HepG2 (cell line): ENCODE results near the gene NLGN4X. TPM values are rescaled to one million over a fixed set of nuclear protein-coding genes. Genes with fewer than 3 reads are reported as not detected.
A peak's percentile ranks its signal among the peaks of the same experiment; 100 is the strongest.

ENCODE experiments used
- ATAC-seq: fragments of 200-7000 bp; cut with Tn5 transposase; 3 replicates; pipeline ENCODE4 v1.9.1; 2020; ENCODE audit warnings: mild to moderate bottlenecking, moderate library complexity
- BruUV-seq: library from RNA; stranded (reverse); fragments of 400-500 nt; replicated peaks from 2 replicates; lab custom pipeline; 2021; lab: Mats Ljungman, UMichigan
- CTCF ChIA-PET: fragments of 300-600 bp; formaldehyde crosslinking; extraction: SDS; loops from one replicate; lab custom pipeline; 2021; ENCODE audit warnings: low total read pairs, inconsistent platforms, low intra/inter-chr PET ratio; lab: Yijun Ruan, JAX
- POLR2A ChIA-PET: fragments of 350-600 bp; sonication (Branson Sonifier 250); formaldehyde crosslinking; loops from one replicate; lab custom pipeline; 2020; ENCODE audit warnings: antibody characterized with exemption, inconsistent platforms; lab: Yijun Ruan, JAX
- DNase-seq: peaks from one replicate; pipeline ENCODE4 v3.0.0-alpha.2; 2015; ENCODE audit warnings: low spot score
- FAIRE-seq: peaks from 3 replicates; lab custom pipeline; 2011; peaks lifted over from hg19 to GRCh38; lab: Jason Lieb, UNC
- H2AFZ ChIP-seq: one replicate; pipeline ENCODE4 v1.6.1; 2011; ENCODE audit warnings: low read length, inconsistent platforms
- H3K27ac ChIP-seq: fragments of 300-600 bp; 3 replicates; pipeline ENCODE4 v1.8.0; 2011; ENCODE audit warnings: mixed run types, mild to moderate bottlenecking, mixed read lengths, low read length, inconsistent platforms; ENCODE audit not compliant: insufficient read depth; ENCODE audit errors: extremely low read length
- H3K27me3 ChIP-seq, 2 experiments: fragments of 200-600 bp in 1 of 2; 2 replicates in 1 of 2; 3 replicates in 1 of 2; pipeline versions ENCODE4 v1.6.0 to v1.8.0; 2011; ENCODE audit warnings: low read length in 2 of 2, mild to moderate bottlenecking in 2 of 2, moderate library complexity in 2 of 2, inconsistent platforms in 1 of 2; ENCODE audit not compliant: insufficient read depth in 2 of 2, control insufficient read depth in 1 of 2
- H3K36me3 ChIP-seq, 2 experiments: fragments of 200-600 bp in 1 of 2; replicated peaks in 1 of 2; 2 replicates in 1 of 2; 3 replicates in 1 of 2; pipeline versions ENCODE4 v1.5.1 to v1.8.0; 2011; ENCODE audit warnings: low read length in 2 of 2, inconsistent platforms in 1 of 2; ENCODE audit not compliant: insufficient read depth in 2 of 2, control insufficient read depth in 1 of 2
- H3K4me1 ChIP-seq: 2 replicates; pipeline ENCODE4 v1.5.1; 2012; ENCODE audit warnings: low read length, inconsistent platforms; ENCODE audit not compliant: insufficient read depth
- H3K4me2 ChIP-seq: 2 replicates; pipeline ENCODE4 v1.6.0; 2011; ENCODE audit warnings: low read depth, low read length, inconsistent platforms
- H3K4me3 ChIP-seq, 3 experiments: fragments of 200-600 bp in 1 of 3; sonication (generic), shearing (Covaris generic) in 1 of 3; replicated peaks in 1 of 3; 2 replicates each; pipeline ENCODE4 v1.5.1; 2011 to 2016; ENCODE audit warnings: low read length in 3 of 3, inconsistent platforms in 2 of 3, low read depth in 2 of 3, mild to moderate bottlenecking in 2 of 3, control low read depth in 1 of 3, mixed read lengths in 1 of 3; ENCODE audit not compliant: insufficient read depth in 1 of 3
- H3K79me2 ChIP-seq: one replicate; pipeline ENCODE4 v1.6.1; 2011; ENCODE audit warnings: low read length, inconsistent platforms; ENCODE audit not compliant: insufficient read depth
- H3K9ac ChIP-seq: 2 replicates; pipeline ENCODE4 v1.6.0; 2011; ENCODE audit warnings: mild to moderate bottlenecking, low read depth, low read length, inconsistent platforms; ENCODE audit not compliant: insufficient read depth
- H3K9me3 ChIP-seq: 2 replicates; pipeline ENCODE4 v1.5.1; 2012; ENCODE audit warnings: mild to moderate bottlenecking, low read length
- H4K20me1 ChIP-seq: 2 replicates; pipeline ENCODE4 v1.6.0; 2011; ENCODE audit warnings: inconsistent platforms, mild to moderate bottlenecking, low read length, moderate library complexity; ENCODE audit not compliant: insufficient read depth
- ATF4 ChIP-seq, 2 experiments: fragments of 450-650 bp in 1 of 2; sonication (generic) in 1 of 2; formaldehyde crosslinking; IDR thresholded peaks; 2 replicates each; pipeline versions ENCODE4 v1.5.0 to v1.8.0; 2020 to 2022; ENCODE audit warnings: mild to moderate bottlenecking in 1 of 2, missing genetic modification reagents in 1 of 2
- FOSL2 ChIP-seq: sonication (generic); formaldehyde crosslinking; IDR thresholded peaks from 2 replicates; pipeline ENCODE4 v1.4.0; 2020; ENCODE audit warnings: missing genetic modification reagents
- GLMP ChIP-seq: sonication (generic); formaldehyde crosslinking; IDR thresholded peaks from 2 replicates; pipeline ENCODE4 v1.9.0; 2021; ENCODE audit warnings: missing genetic modification reagents, mild to moderate bottlenecking, borderline replicate concordance
- HNF1A ChIP-seq, 2 experiments: sonication (generic) in 1 of 2; formaldehyde crosslinking in 1 of 2; IDR thresholded peaks; 2 replicates each; pipeline versions ENCODE4 v1.4.0 to v1.6.1; 2016 to 2020; ENCODE audit warnings: borderline replicate concordance in 1 of 2, low read depth in 1 of 2, mild to moderate bottlenecking in 1 of 2, missing genetic modification reagents in 1 of 2
- HNRNPK ChIP-seq: fragments of 200-400 bp; formaldehyde crosslinking; IDR thresholded peaks from 2 replicates; pipeline ENCODE4 v1.6.1; 2018; ENCODE audit warnings: low read length, low read depth, moderate library complexity, mild to moderate bottlenecking; ENCODE audit not compliant: poor library complexity, severe bottlenecking
- PCBP1 ChIP-seq: fragments of 200-400 bp; formaldehyde crosslinking; IDR thresholded peaks from 2 replicates; pipeline ENCODE4 v1.6.1; 2017; ENCODE audit warnings: mild to moderate bottlenecking, low read depth, low read length, borderline replicate concordance
- PHF5A ChIP-seq: IDR thresholded peaks from one replicate; pipeline ENCODE4 v1.6.1; 2018; ENCODE audit warnings: low read depth, missing genetic modification reagents; ENCODE audit not compliant: unreplicated experiment
- SNAI1 ChIP-seq: sonication (generic); formaldehyde crosslinking; IDR thresholded peaks from 2 replicates; pipeline ENCODE4 v1.5.0; 2020; ENCODE audit warnings: mild to moderate bottlenecking, missing genetic modification reagents, borderline replicate concordance
- SSRP1 ChIP-seq: IDR thresholded peaks from 2 replicates; pipeline ENCODE4 v1.6.1; 2016; ENCODE audit warnings: control low read depth
- WGBS: methylation state at CpG from one replicate; pipeline ENCODE4 v1.1.6; 2017; ENCODE audit warnings: low lambda C conversion rate; 5-methylcytosine and 5-hydroxymethylcytosine counted together
- in situ Hi-C: cut with HindIII; loops from 2 replicates; pipeline ENCODE4 v1.10.0; 2017; ENCODE audit warnings: low pct_unique_long_range_greater_than_20kb; ENCODE audit not compliant: extremely low pct_ligation_motif_present
- intact Hi-C: fragments of 100-400 bp; cut with micrococcal nuclease; formaldehyde crosslinking; loops from one replicate; pipeline ENCODE4 v1.10.0; 2022; ENCODE audit not compliant: unreplicated experiment
- polyA plus RNA-seq, 8 experiments: library from polyadenylated mRNA; depleted of rRNA in 3 of 8; stranded (reverse) in 7 of 8; unstranded in 1 of 8; fragments of >200 nt; fragmentation: Illumina TruSeq in 4 of 8; extraction: Trizol in 4 of 8; gene quantifications; 2 replicates each; pipeline versions ENCODE4 v1.2.1 to v1.2.3, GENCODE V29; 2011 to 2016; ENCODE audit warnings: low read depth in 4 of 8, missing spikeins in 1 of 8, mixed read lengths in 1 of 8; ENCODE audit not compliant: insufficient read depth in 1 of 8
- total RNA-seq, 5 experiments: library from RNA; depleted of rRNA; stranded (reverse); fragments of >200 nt; fragmentation: Illumina TruSeq; extraction: Trizol; gene quantifications; 2 replicates each; pipeline ENCODE4 v1.2.3, GENCODE V29; 2016; ENCODE audit warnings: low read depth in 1 of 5

Gene NLGN4X
- total and polyA plus RNA-seq, 2 of the 13 experiments (the other 11 are each of a cell fraction or from before 2014, with no cell fraction given): not detected

GRCh38 chrX:6052111-6052745 lies 176.4 kb downstream of the NLGN4X start (continued):
- TF ChIP-seq HNF1A (IDR thresholded peaks at IDR 0.05; ENCODE audit: low read depth) (no peak), HNF1A (CRISPR knock-in tag; IDR thresholded peaks at IDR 0.05; ENCODE audit: borderline replicate concordance) (no peak), PHF5A (no peak), FOSL2 (no peak), GLMP (CRISPR knock-in tag) (no peak)

- Histone ChIP-seq H3K27me3 (no peaks in the 10 kb centered on the region), H4K20me1 (no peaks in the 10 kb centered on the region), H3K27ac (no peak overlapping the region), H3K9ac (no peak overlapping the region), H3K4me1 (no peaks in the 10 kb centered on the region), H3K79me2 (no peaks in the 10 kb centered on the region), H2AFZ (no peak overlapping the region), H3K9me3 (no peaks in the 10 kb centered on the region), H3K36me3 (no peaks in the 10 kb centered on the region), H3K4me2 (no peak overlapping the region), H3K4me3 (no peak overlapping the region)
- POLR2A ChIA-PET: no interaction called here
- BruUV-seq: no TSS peak
- no peak for ATAC-seq
- FAIRE-seq: no peak
- TF ChIP-seq HNRNPK (peak; percentile 79), SNAI1 (CRISPR knock-in tag) (no peak), SSRP1 (CRISPR knock-in tag) (no peak), ATF4 (CRISPR knock-in tag; IDR thresholded peaks at IDR 0.05) (no peak), PCBP1 (0 out of 2 replicates have a peak, but pooled peaks have one; percentile 54)
- CTCF ChIA-PET: no interaction called here
- intact Hi-C loops (no loop called here), in situ Hi-C loops (no loop called here)
- DNase-seq: no peak
- 8% methylated on average over 1 of the region's 1 CpG for WGBS
Measured at GRCh38 chrX:6049132-6049531, 179.5 kb downstream of the NLGN4X start.
